ENCODE results near the gene NLRP3.
"Not testable (repeated sequence)": the region's sequence is repeated elsewhere in the genome, so short reads cannot be mapped to it uniquely, and the experiment has no call there.

NLRP3 gene

GRCh38 chr1:247368490-247369145, 47.4 kb upstream of the NLRP3 start:
- Histone ChIP-seq H3K27me3 (ENCODE audit: insufficient read depth, low read depth) (no peaks in the 10 kb centered on the region), H3K4me3 (IDR thresholded peaks at IDR 0.05; ENCODE audit: insufficient read depth, low read depth, low read length) (no peak overlapping the region), H4K20me1 (ENCODE audit: insufficient read depth) (no peaks in the 10 kb centered on the region), H3K36me3 (ENCODE audit: insufficient read depth) (no peaks in the 10 kb centered on the region), H3K79me2 (ENCODE audit: insufficient read depth, low read depth) (no peaks in the 10 kb centered on the region), H3K4me1 (ENCODE audit: low read depth, poor library complexity, severe bottlenecking) (no peaks in the 10 kb centered on the region), H3K4me2 (no peak overlapping the region), H2AFZ (ENCODE audit: low read depth) (no peak overlapping the region), H3K27ac (no peak overlapping the region), H3K9ac (no peak overlapping the region)
- no peak for TF ChIP-seq CTCF (conservative IDR thresholded peaks at IDR 0.05; ENCODE audit: low read depth, low read length)

DNA sequence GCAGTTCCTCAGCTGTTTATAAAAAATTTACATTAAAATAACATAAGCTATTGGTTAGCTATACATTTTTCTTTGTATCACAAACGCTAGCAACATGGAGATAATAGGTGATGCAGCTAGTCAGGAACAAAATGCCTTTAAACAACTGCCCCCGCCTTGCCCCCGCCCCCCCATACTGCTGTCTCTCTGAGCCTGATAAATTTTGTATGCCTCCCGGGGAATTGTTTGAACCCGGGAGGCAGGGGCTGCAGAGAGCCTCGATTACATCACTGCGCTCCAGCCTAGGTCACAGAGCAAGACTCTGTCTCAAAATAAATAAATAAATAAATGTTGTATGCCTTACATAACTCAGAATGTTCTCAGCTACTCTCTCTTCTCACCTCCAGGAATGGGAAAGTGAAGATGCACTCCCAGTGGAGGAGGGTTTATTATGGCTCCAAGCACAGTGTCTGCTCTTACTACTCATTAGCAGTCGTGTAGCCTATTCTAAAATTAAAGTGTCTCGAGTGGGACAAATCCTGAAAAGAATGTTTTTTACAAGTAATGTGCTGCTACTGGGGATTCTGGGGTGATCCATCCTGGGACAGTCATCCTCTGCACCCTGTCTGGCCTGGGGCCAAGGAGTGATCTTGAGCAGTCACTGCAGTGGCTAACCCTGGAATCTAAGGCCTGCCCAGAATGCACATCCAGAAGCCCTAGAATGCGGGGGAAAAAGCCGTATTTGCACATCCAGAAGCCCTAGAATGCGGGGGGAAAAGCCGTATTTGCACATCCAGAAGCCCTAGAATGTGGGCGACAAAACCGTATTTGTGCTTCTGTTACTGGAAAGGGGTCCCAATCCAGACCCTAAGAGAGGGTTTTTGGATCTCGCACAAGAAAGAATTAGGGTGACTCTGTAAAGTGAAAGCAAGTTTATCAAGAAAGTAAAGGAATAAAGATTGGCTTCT, 44.9 kb upstream of the NLRP3 start:
- no peaks in the 10 kb centered on the region for H3K36me3 ChIP-seq (ENCODE audit: insufficient read depth)
- no peak for TF ChIP-seq CTCF (conservative IDR thresholded peaks at IDR 0.05; ENCODE audit: low read depth, low read length)
- H3K4me1 ChIP-seq (ENCODE audit: low read depth, poor library complexity, severe bottlenecking): no peaks in the 10 kb centered on the region
- H4K20me1 ChIP-seq (ENCODE audit: insufficient read depth): no peaks in the 10 kb centered on the region
- no peaks in the 10 kb centered on the region for H3K27me3 ChIP-seq (ENCODE audit: insufficient read depth, low read depth)
- no peak overlapping the region for H3K4me2 ChIP-seq
- H3K9ac ChIP-seq: no peak overlapping the region
- H3K27ac ChIP-seq: no peak overlapping the region
- no peaks in the 10 kb centered on the region for H3K79me2 ChIP-seq (ENCODE audit: insufficient read depth, low read depth)
- no peak overlapping the region for H2AFZ ChIP-seq (ENCODE audit: low read depth)
- H3K4me3 ChIP-seq (IDR thresholded peaks at IDR 0.05; ENCODE audit: insufficient read depth, low read depth, low read length): no peak overlapping the region

GRCh38 chr1:247371801-247372259, 44.1 kb upstream of the NLRP3 start:
- H3K4me1 ChIP-seq (ENCODE audit: low read depth, poor library complexity, severe bottlenecking): no peaks in the 10 kb centered on the region

DNA sequence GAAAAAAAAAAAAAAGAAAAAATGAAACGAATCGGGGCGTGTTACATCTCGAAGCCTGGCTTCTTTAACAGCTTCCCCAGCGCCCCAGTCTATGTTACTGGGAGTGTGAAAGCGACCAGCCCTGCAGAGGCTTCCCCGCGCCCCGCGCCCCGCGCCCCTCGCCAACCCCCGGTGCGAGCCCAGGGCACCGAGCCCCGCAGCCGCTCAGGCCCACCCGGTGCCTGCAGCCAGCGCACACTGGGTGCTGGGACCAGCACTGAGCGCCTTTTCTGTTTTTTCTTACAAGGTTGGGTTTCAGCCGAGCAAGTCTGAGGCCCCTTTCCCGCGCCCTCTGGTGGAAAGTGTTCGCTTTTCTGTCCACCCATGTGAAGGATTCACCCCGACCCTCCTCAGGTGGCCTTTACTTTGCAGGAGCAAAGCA, 42.2 kb upstream of the NLRP3 start:
- Histone ChIP-seq H3K4me3 (IDR thresholded peaks at IDR 0.05; ENCODE audit: insufficient read depth, low read depth, low read length) (no peak overlapping the region), H3K4me2 (no peak overlapping the region), H3K36me3 (ENCODE audit: insufficient read depth) (no peaks in the 10 kb centered on the region), H3K27ac (no peak overlapping the region), H4K20me1 (ENCODE audit: insufficient read depth) (no peaks in the 10 kb centered on the region), H3K9ac (no peak overlapping the region), H3K27me3 (ENCODE audit: insufficient read depth, low read depth) (no peaks in the 10 kb centered on the region), H3K4me1 (ENCODE audit: low read depth, poor library complexity, severe bottlenecking) (no peaks in the 10 kb centered on the region), H3K79me2 (ENCODE audit: insufficient read depth, low read depth) (no peaks in the 10 kb centered on the region), H2AFZ (ENCODE audit: low read depth) (no peak overlapping the region)
- TF ChIP-seq CTCF (conservative IDR thresholded peaks at IDR 0.05; ENCODE audit: low read depth, low read length): no peak

More at GRCh38 chr1:247371801-247372259, 44.1 kb upstream of the NLRP3 start:
- TF ChIP-seq CTCF (conservative IDR thresholded peaks at IDR 0.05; ENCODE audit: low read depth, low read length): no peak
- H3K27ac ChIP-seq: no peak overlapping the region
- H3K36me3 ChIP-seq (ENCODE audit: insufficient read depth): no peaks in the 10 kb centered on the region
- H3K79me2 ChIP-seq (ENCODE audit: insufficient read depth, low read depth): no peaks in the 10 kb centered on the region
- H3K27me3 ChIP-seq (ENCODE audit: insufficient read depth, low read depth): no peaks in the 10 kb centered on the region
- no peak overlapping the region for H2AFZ ChIP-seq (ENCODE audit: low read depth)
- H3K4me2 ChIP-seq: no peak overlapping the region
- no peak overlapping the region for H3K4me3 ChIP-seq (IDR thresholded peaks at IDR 0.05; ENCODE audit: insufficient read depth, low read depth, low read length)
- H4K20me1 ChIP-seq (ENCODE audit: insufficient read depth): no peaks in the 10 kb centered on the region
- no peak overlapping the region for H3K9ac ChIP-seq

GRCh38 chr1:247374651-247375334, 41.2 kb upstream of the NLRP3 start:
- H3K4me1 ChIP-seq (ENCODE audit: low read depth, poor library complexity, severe bottlenecking); H3K79me2 ChIP-seq (ENCODE audit: insufficient read depth, low read depth); H4K20me1 ChIP-seq (ENCODE audit: insufficient read depth); H3K4me2 ChIP-seq; H3K9ac ChIP-seq; H2AFZ ChIP-seq (ENCODE audit: low read depth); H3K4me3 ChIP-seq (IDR thresholded peaks at IDR 0.05; ENCODE audit: insufficient read depth, low read depth, low read length); H3K27me3 ChIP-seq (ENCODE audit: insufficient read depth, low read depth); H3K36me3 ChIP-seq (ENCODE audit: insufficient read depth); H3K27ac ChIP-seq: not testable (repeated sequence)
